ENCODE data around the gene DESI2. TPM values are rescaled to one million over a fixed set of nuclear protein-coding genes. Genes with fewer than 3 reads are reported as not detected.
A peak's percentile ranks its signal among the peaks of the same experiment; 100 is the strongest.

The DESI2 gene
- total RNA-seq, 2 donors from 2014 or later = 25.3 to 30.6 TPM

GRCh38 chr1:244702620-244703019 lies 49.7 kb downstream of the DESI2 start:
- no peak for TF ChIP-seq POLR2AphosphoS5 (IDR thresholded peaks at IDR 0.05)
- TF ChIP-seq POLR2A (IDR thresholded peaks at IDR 0.05) = no peak
- TF ChIP-seq, protein P1, sequence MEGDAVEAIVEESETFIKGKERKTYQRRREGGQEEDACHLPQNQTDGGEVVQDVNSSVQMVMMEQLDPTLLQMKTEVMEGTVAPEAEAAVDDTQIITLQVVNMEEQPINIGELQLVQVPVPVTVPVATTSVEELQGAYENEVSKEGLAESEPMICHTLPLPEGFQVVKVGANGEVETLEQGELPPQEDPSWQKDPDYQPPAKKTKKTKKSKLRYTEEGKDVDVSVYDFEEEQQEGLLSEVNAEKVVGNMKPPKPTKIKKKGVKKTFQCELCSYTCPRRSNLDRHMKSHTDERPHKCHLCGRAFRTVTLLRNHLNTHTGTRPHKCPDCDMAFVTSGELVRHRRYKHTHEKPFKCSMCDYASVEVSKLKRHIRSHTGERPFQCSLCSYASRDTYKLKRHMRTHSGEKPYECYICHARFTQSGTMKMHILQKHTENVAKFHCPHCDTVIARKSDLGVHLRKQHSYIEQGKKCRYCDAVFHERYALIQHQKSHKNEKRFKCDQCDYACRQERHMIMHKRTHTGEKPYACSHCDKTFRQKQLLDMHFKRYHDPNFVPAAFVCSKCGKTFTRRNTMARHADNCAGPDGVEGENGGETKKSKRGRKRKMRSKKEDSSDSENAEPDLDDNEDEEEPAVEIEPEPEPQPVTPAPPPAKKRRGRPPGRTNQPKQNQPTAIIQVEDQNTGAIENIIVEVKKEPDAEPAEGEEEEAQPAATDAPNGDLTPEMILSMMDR (IDR thresholded peaks at IDR 0.05) = no peak
- H3K27ac ChIP-seq = no peak overlapping the region
- no peaks in the 10 kb centered on the region for H3K27me3 ChIP-seq (replicated peaks; ENCODE audit: insufficient read depth)
- peaks cover 0 to 3% of the 10 kb centered on the region in 2 donors for H3K36me3 ChIP-seq
- 95% methylated on average over 3 of the region's 3 CpGs for WGBS
- intact Hi-C loops (cut with DNase I) = no loop called here
- no peak overlapping the region for H3K4me3 ChIP-seq
- no peaks in the 10 kb centered on the region for H3K4me1 ChIP-seq (replicated peaks)
- no peak for DNase-seq (ENCODE audit: low spot score)
- H3K9me3 ChIP-seq = no peaks in the 10 kb centered on the region

DNA sequence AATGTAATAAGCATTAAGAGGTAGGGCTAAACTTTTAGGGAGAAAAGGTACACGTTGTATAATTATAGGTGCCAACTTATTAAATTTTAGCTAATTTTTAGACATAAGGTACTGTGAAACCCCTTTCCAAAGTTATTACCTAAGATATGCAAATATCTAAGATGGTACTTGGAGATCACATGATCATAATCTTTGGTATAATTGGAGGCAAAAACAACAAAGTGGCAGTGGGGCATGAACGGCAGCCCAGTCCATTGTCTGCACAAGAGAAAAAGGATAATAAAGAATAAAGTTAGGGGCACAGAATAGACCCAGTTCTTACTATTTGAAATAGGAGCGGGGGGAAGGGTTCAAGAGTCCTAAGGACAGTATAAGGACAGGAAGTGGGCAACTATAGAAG lies 51.2 kb downstream of the DESI2 start:
- TF ChIP-seq POLR2AphosphoS5 (IDR thresholded peaks at IDR 0.05) (no peak), POLR2A (IDR thresholded peaks at IDR 0.05) (no peak)
- TF ChIP-seq, protein P1 (IDR thresholded peaks at IDR 0.05) = no peak
- Histone ChIP-seq H3K4me1 (replicated peaks) (no peaks in the 10 kb centered on the region), H3K27ac (no peak overlapping the region), H3K4me3 (no peak overlapping the region), H3K9me3 (no peaks in the 10 kb centered on the region), H3K36me3 (peaks cover 0 to 3% of the 10 kb centered on the region in 2 donors), H3K27me3 (replicated peaks; ENCODE audit: insufficient read depth) (no peaks in the 10 kb centered on the region)
- WGBS = 98% methylated on average over 3 of the region's 3 CpGs
- intact Hi-C loops (cut with DNase I) = no loop called here
- no peak for DNase-seq (ENCODE audit: low spot score)

GRCh38 chr1:244705261-244706234 lies 52.6 kb downstream of the DESI2 start:
- no peak for DNase-seq (ENCODE audit: low spot score)
- Histone ChIP-seq H3K4me1 (replicated peaks) (no peaks in the 10 kb centered on the region), H3K27me3 (replicated peaks; ENCODE audit: insufficient read depth) (no peaks in the 10 kb centered on the region), H3K27ac (no peak overlapping the region), H3K36me3 (no peaks in the 10 kb centered on the region), H3K4me3 (no peak overlapping the region), H3K9me3 (no peaks in the 10 kb centered on the region)
- whole genome bisulfite sequencing = 32% methylated on average over 17 of the region's 17 CpGs
- intact Hi-C loops (cut with DNase I) = no loop called here
- TF ChIP-seq POLR2A (IDR thresholded peaks at IDR 0.05) (no peak), POLR2AphosphoS5 (IDR thresholded peaks at IDR 0.05) (peak; percentile 5)

- H3K36me3 ChIP-seq = no peaks in the 10 kb centered on the region
- 91% methylated on average over 8 of the region's 8 CpGs for WGBS
- H3K27ac ChIP-seq = no peak overlapping the region
- H3K4me1 ChIP-seq (replicated peaks) = no peaks in the 10 kb centered on the region
- intact Hi-C loops (cut with DNase I) = no loop called here
- H3K4me3 ChIP-seq = no peak overlapping the region
- TF ChIP-seq, protein P1 (IDR thresholded peaks at IDR 0.05) = no peak
- no peak for TF ChIP-seq POLR2AphosphoS5 (IDR thresholded peaks at IDR 0.05)
- no peak for TF ChIP-seq POLR2A (IDR thresholded peaks at IDR 0.05)
- H3K9me3 ChIP-seq = no peaks in the 10 kb centered on the region
- no peak for DNase-seq (ENCODE audit: low spot score)
- H3K27me3 ChIP-seq (replicated peaks; ENCODE audit: insufficient read depth) = no peaks in the 10 kb centered on the region
Observed at GRCh38 chr1:244709076-244709475, 56.1 kb downstream of the DESI2 start.

- 79% methylated on average over 2 of the region's 2 CpGs for WGBS
- no peak for TF ChIP-seq POLR2A (IDR thresholded peaks at IDR 0.05)
- TF ChIP-seq POLR2AphosphoS5 (IDR thresholded peaks at IDR 0.05) = no peak
- TF ChIP-seq, protein P1 (IDR thresholded peaks at IDR 0.05) = no peak
- Histone ChIP-seq H3K9me3 (no peaks in the 10 kb centered on the region), H3K27me3 (replicated peaks; ENCODE audit: insufficient read depth) (no peaks in the 10 kb centered on the region), H3K4me3 (no peak overlapping the region), H3K36me3 (no peaks in the 10 kb centered on the region), H3K4me1 (replicated peaks) (no peaks in the 10 kb centered on the region), H3K27ac (no peak overlapping the region)
- intact Hi-C loops (cut with DNase I) = no loop called here
- no peak for DNase-seq (ENCODE audit: low spot score)
Observed at GRCh38 chr1:244709476-244710368, 56.8 kb downstream of the DESI2 start.

Measured in prostate gland (tissue), 2 donors.